ENCODE measurements around the gene TSFM. TPM values are rescaled to one million over a fixed set of nuclear protein-coding genes. Genes with fewer than 3 reads are reported as not detected.

Gene TSFM
- total RNA-seq, 2 experiments from 2014 or later = 35.2 to 49.8 TPM

DNA sequence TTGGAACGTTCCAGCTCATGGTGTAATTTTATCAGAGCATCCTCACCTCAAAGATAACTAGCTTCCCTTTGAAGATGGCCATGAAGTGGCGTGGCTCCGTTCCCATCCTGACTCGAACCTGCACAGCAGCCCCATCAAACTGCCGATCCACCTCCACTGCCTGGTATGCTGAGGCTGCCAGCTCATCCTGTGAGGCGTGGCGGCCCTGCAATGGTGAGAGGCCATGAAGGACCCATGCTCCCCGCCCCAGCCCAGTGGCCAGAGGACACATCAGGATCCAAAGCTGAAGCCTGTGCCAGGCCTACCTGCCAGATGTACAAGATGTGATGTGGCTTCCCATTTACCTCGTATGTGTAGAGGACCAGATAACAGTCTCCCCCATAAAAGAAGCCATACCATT is 24.7 kb downstream of the TSFM start:
- intact Hi-C loops (cut with micrococcal nuclease; ENCODE audit: unreplicated experiment) = no loop called here
- H3K27ac ChIP-seq (ENCODE audit: low read depth, low read length, poor library complexity, severe bottlenecking) = no peak overlapping the region
- H3K9me3 ChIP-seq (ENCODE audit: low read length) = no peaks in the 10 kb centered on the region
- ChIA-PET CTCF (ENCODE audit: unreplicated experiment) (interaction anchor here (0.7 kb wide), 1 partner anchor 98 kb away, joined by 3 read pairs; no protein-coding TSS in a partner anchor), POLR2A (interaction anchor here (1.1 kb wide), 1 partner anchor 18 kb away, joined by 4 read pairs; no protein-coding TSS in a partner anchor)
- H2AFZ ChIP-seq (ENCODE audit: low read length) = no peak overlapping the region
- DNase-seq (ENCODE audit: low spot score) = no peak
- H3K9me2 ChIP-seq (ENCODE audit: insufficient read depth, low read length) = no peaks in the 10 kb centered on the region
- H3K4me2 ChIP-seq (ENCODE audit: low read length) = no peak overlapping the region
- TF ChIP-seq, protein P1, sequence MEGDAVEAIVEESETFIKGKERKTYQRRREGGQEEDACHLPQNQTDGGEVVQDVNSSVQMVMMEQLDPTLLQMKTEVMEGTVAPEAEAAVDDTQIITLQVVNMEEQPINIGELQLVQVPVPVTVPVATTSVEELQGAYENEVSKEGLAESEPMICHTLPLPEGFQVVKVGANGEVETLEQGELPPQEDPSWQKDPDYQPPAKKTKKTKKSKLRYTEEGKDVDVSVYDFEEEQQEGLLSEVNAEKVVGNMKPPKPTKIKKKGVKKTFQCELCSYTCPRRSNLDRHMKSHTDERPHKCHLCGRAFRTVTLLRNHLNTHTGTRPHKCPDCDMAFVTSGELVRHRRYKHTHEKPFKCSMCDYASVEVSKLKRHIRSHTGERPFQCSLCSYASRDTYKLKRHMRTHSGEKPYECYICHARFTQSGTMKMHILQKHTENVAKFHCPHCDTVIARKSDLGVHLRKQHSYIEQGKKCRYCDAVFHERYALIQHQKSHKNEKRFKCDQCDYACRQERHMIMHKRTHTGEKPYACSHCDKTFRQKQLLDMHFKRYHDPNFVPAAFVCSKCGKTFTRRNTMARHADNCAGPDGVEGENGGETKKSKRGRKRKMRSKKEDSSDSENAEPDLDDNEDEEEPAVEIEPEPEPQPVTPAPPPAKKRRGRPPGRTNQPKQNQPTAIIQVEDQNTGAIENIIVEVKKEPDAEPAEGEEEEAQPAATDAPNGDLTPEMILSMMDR (conservative IDR thresholded peaks at IDR 0.05; ENCODE audit: low read length) = no peak
- no peak for TF ChIP-seq EZH2phosphoT487 (IDR thresholded peaks at IDR 0.05; ENCODE audit: borderline replicate concordance, low read depth, low read length)
- no peaks in the 10 kb centered on the region for H4K20me1 ChIP-seq (ENCODE audit: insufficient read depth, low read length)
- H3K79me2 ChIP-seq (ENCODE audit: insufficient read depth, low read depth, low read length) = no peaks in the 10 kb centered on the region
- peaks cover 10% of the 10 kb centered on the region; the same call in 1 of the 2 replicates for H3K36me3 ChIP-seq (ENCODE audit: insufficient read depth, low read length)
- no peaks in the 10 kb centered on the region for H3K4me1 ChIP-seq (ENCODE audit: insufficient read depth, low read length, poor library complexity, severe bottlenecking)
- no TSS peak for BruUV-seq (replicated peaks)
- no peak overlapping the region for H3K4me3 ChIP-seq (ENCODE audit: low read depth, low read length, poor library complexity, severe bottlenecking)

DNA sequence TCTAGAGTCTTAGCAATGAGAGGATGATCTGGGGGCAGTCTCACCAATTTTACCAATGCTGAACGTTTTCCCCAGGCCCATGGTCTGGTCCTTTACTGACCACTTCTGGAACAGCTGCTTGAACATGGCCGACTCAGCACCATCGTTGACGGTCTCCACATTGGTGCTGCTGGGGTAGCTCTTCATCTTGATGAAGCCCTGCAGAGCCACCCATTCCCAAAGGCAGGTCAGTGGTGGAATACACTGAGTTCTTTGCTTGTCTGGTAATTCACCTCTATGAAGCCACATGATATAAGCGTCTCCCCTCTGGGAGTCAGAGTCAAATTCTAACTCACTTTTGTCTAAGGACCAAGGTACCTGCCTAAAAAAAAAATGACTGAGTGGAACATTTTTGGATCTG is 25.8 kb downstream of the TSFM start:
- intact Hi-C loops (cut with micrococcal nuclease; ENCODE audit: unreplicated experiment) = no loop called here
- TF ChIP-seq, protein P1 (conservative IDR thresholded peaks at IDR 0.05; ENCODE audit: low read length) = no peak
- no peak for TF ChIP-seq EZH2phosphoT487 (IDR thresholded peaks at IDR 0.05; ENCODE audit: borderline replicate concordance, low read depth, low read length)
- ChIA-PET POLR2A (interaction anchor here (0.5 kb wide), 1 partner anchor 14 kb away, joined by 3 read pairs; no protein-coding TSS in a partner anchor), CTCF (ENCODE audit: unreplicated experiment) (no interaction called here)
- no TSS peak for BruUV-seq (replicated peaks)
- H3K9me3 ChIP-seq (ENCODE audit: low read length) = no peaks in the 10 kb centered on the region
- no peaks in the 10 kb centered on the region for H3K4me1 ChIP-seq (ENCODE audit: insufficient read depth, low read length, poor library complexity, severe bottlenecking)
- no peak overlapping the region for H3K4me3 ChIP-seq (ENCODE audit: low read depth, low read length, poor library complexity, severe bottlenecking)
- H3K4me2 ChIP-seq (ENCODE audit: low read length) = no peak overlapping the region
- no peaks in the 10 kb centered on the region for H4K20me1 ChIP-seq (ENCODE audit: insufficient read depth, low read length)
- H2AFZ ChIP-seq (ENCODE audit: low read length) = no peak overlapping the region
- H3K9me2 ChIP-seq (ENCODE audit: insufficient read depth, low read length) = no peaks in the 10 kb centered on the region
- H3K36me3 ChIP-seq (ENCODE audit: insufficient read depth, low read length) = peaks cover 3% of the 10 kb centered on the region; the same call in 1 of the 2 replicates
- no peak for DNase-seq (ENCODE audit: low spot score)
- H3K27ac ChIP-seq (ENCODE audit: low read depth, low read length, poor library complexity, severe bottlenecking) = no peak overlapping the region
- no peaks in the 10 kb centered on the region for H3K79me2 ChIP-seq (ENCODE audit: insufficient read depth, low read depth, low read length)

DNA sequence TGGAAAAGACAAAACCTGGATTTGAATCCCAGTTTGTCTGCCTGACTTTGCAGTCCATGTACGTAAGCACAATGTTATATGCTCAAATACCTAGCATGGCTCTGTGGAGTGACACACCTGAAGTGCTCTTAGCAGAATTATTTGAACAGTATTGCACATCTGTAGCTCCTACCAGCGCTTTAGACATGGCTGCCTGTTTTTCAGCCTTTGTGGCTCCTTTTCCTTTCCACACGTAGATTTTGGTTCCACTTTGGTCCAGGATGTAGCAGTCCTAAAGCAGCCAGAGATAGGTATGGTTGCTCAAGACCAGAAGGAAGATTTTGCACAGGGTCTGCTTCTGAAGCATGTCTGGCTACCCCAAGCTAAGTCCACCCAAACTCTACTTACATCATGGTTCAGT is 26.8 kb downstream of the TSFM start:
- POLR2A ChIA-PET = interaction anchor here (1.2 kb wide), 1 partner anchor 89 kb away, joined by 4 read pairs; no protein-coding TSS in a partner anchor

More for the DNA sequence above, 26.8 kb downstream of the TSFM start:
- Histone ChIP-seq H3K9me2 (ENCODE audit: insufficient read depth, low read length) (no peaks in the 10 kb centered on the region), H2AFZ (ENCODE audit: low read length) (no peak overlapping the region), H3K4me3 (ENCODE audit: low read depth, low read length, poor library complexity, severe bottlenecking) (no peak overlapping the region), H3K36me3 (ENCODE audit: insufficient read depth, low read length) (peaks cover 3% of the 10 kb centered on the region; the same call in 1 of the 2 replicates), H3K4me1 (ENCODE audit: insufficient read depth, low read length, poor library complexity, severe bottlenecking) (no peaks in the 10 kb centered on the region), H3K79me2 (ENCODE audit: insufficient read depth, low read depth, low read length) (no peaks in the 10 kb centered on the region), H3K9me3 (ENCODE audit: low read length) (no peaks in the 10 kb centered on the region), H3K27ac (ENCODE audit: low read depth, low read length, poor library complexity, severe bottlenecking) (no peak overlapping the region), H4K20me1 (ENCODE audit: insufficient read depth, low read length) (no peaks in the 10 kb centered on the region), H3K4me2 (ENCODE audit: low read length) (no peak overlapping the region)
- CTCF ChIA-PET (ENCODE audit: unreplicated experiment) = no interaction called here
- no peak for DNase-seq (ENCODE audit: low spot score)
- intact Hi-C loops (cut with micrococcal nuclease; ENCODE audit: unreplicated experiment) = no loop called here
- no TSS peak for BruUV-seq (replicated peaks)
- TF ChIP-seq EZH2phosphoT487 (IDR thresholded peaks at IDR 0.05; ENCODE audit: borderline replicate concordance, low read depth, low read length) = no peak
- TF ChIP-seq, protein P1 (conservative IDR thresholded peaks at IDR 0.05; ENCODE audit: low read length) = no peak

Data from OCI-LY7 (cell line).